ENCODE measurements around the gene CRIM1.

DNA sequence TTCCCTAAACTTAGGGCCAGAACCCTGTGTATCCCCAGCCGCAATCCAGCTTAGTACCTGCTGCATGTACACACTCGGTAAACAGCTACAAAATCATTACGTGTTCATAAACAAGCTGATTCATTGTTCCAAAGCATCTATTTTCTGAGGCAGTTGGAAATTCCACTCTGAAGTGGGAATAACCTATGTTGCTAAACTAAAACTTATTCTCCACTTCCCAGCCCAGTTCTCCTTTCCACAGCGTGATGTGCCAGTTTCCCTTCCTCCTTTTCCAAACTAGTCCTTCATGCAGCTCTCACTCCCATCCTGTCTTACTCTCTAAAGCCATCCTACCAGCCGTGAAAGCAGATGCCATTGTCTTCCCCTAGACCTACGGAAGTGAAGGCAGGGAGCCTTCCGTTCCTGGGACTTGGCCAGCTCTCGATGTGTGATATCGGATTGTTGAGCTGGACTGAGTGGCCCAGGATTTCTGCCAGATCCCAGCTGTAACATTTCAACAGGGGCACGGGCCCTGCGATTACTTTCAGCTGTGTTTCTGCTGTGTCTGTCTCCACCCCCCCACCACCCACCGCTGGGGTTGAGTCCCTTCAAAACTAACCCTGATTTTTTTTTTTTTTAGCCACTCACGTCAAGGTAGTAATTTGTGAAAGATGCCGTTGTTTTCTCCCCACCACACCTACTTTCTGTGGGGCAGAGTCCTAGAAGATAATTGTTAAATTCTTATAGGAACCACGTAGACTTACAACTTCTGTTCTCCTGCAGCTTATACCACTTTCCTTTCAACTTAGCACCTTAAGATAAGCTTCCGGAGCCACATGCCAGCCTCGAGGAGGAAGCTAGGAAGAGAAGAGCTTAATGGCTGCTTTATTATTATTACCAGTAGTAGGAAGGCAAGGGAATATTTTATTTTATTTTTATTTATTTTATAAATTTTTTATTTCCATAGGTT, 100.9 kb downstream of the CRIM1 start:
- no peak for TF ChIP-seq EZH2phosphoT487 (IDR thresholded peaks at IDR 0.05; ENCODE audit: insufficient read depth, low read depth)
- TF ChIP-seq EZH2 (IDR thresholded peaks at IDR 0.05; ENCODE audit: insufficient read depth, poor library complexity, severe bottlenecking): no peak

All from GM23248 (cell line).